GM08714 (cell line): ENCODE measurements around the gene ZNF283.
A peak's percentile ranks its signal among the peaks of the same experiment; 100 is the strongest.

Experiments used
- H3K4me3 ChIP-seq: fragments of 200-500 bp; sonication (Bioruptor generic); 2 replicates; pipeline ENCODE4 v1.5.1; 2014; ENCODE audit warnings: mild to moderate bottlenecking, low read length, inconsistent platforms
- ZNF274 ChIP-seq: IDR thresholded peaks from 2 replicates; pipeline ENCODE4 v1.6.1; 2012; ENCODE audit warnings: mild to moderate bottlenecking, low read depth, low read length

ZNF283 gene

DNA sequence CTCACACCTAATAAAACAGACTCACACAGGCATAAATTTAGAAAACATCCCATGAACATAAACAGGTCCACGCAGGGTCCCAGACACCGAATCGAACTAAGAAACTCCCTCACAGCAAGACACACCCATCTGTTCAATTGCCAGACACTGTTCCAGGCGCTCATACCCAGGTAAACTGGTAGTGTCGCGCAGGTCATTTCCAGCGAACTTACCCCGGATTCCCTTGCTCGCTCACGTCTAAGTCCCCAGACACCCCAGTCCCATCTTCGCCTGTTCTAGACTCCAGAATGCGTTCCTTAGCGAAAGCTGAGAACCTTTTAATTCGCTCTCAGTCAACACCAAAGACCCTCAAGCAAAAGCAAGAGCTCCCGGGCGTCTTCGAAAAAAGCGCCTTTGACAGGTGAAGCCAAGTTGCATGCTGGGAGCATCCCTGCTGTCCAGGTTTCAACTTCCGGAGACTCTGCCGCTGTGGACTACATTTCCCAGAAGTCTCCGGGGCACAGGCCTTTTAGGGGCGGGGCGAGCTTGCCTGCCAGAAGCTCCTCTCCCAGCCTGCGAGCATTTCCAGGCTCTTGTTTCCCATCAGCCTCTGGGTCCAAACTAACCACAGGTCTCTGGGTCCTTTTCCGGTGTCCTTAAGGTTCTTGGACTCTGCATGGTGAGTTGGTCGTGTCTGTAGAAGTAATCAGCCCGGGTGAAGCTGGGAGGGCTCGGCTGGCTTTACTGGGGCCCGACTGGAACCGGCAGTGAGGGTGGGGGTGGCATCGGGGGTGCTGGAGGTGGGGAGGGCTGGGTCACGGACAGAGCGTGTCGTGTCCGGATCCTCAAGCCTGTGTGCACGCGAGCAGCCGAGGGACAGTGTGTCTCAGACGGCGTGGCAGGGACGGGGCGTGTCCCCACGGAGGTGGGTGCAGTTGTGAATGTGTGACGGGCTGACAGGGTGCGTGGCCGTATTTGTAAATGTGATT lies at the start of gene ZNF283:
TSS of gene ZNF283 (plus strand) at position 535 of the 968 bp plus-strand sequence. CDS start 6,184 bp downstream, outside the sequence.
- H3K4me3 ChIP-seq = peak within 1 kb of the TSS; percentile 67
- no peak for TF ChIP-seq ZNF274

GRCh38 chr19:43778651-43779050 lies 48.5 kb upstream of the ZNF283 start:
- peak overlapping the region; percentile 73; the same call in 1 of the 2 replicates for H3K4me3 ChIP-seq
- no peak for TF ChIP-seq ZNF274

GRCh38 chr19:43779147-43779819 lies 47.8 kb upstream of the ZNF283 start:
- no peak for TF ChIP-seq ZNF274
- peak overlapping the region; percentile 73 for H3K4me3 ChIP-seq

DNA sequence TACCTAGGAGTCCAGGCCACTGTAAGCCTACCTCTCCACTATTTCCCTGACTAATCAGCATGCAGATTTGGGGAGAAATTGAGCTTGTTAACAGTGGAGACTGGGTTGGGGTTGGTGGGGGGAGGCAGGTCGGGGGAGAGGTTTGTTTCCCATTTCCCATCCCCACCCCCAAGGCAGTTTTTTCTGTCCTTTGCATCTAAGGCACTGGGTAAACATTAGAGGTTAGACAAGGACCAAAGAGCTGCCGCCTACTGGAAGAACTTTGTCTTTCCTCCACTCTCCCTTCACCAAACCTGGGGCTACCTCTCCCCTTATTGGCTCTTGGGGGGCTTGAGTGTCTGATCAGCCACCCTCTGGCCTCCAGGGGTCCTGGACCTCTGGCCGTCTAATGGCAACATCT lies 47.3 kb upstream of the ZNF283 start:
- peak overlapping the region; percentile 73 for H3K4me3 ChIP-seq
- TF ChIP-seq ZNF274 = no peak

- no peak for TF ChIP-seq ZNF274
- H3K4me3 ChIP-seq = peak within 1 kb of the TSS; percentile 73
Measured at GRCh38 chr19:43780706-43781525, 46.2 kb upstream of the ZNF283 start, which contains the start of gene KCNN4. Gene KCNN4 (minus strand): TSS chr19:43780973. CDS start chr19:43780861, 112 bp downstream.

DNA sequence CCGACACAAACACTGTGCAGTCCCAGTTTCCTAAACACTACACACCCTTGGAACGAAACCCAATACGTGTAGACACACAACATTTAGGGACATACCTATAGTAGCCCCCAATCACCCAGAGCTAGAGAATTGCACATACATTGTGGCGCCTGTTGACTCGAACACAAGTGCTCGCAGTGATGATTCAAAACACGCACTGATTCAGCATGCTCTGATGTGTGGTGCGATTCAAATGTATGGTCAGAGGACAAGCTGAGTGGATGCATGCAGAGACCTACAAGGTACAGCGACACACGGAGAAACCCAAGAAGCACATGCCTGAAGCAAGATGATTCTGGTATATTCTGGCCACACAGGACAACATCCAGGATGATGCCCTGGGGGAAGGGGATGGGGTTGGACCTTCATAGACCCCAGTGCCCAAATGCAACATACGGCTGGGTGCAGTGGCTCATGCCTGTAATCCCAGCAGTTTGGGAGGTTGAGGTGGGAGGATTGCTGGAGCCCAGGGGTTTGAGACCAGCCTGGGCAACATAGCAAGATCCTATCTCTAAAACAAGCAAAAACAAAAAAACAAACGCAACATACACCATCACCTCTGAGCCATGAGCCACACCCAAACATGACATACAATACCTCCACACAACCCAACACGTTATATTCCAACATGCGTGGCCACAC lies 45.4 kb upstream of the ZNF283 start:
- no peak overlapping the region for H3K4me3 ChIP-seq

GRCh38 chr19:43782311-43782660 lies 44.8 kb upstream of the ZNF283 start:
- TF ChIP-seq ZNF274 = no peak
- no peak overlapping the region for H3K4me3 ChIP-seq

More for the DNA sequence above, 45.4 kb upstream of the ZNF283 start:
- no peak for TF ChIP-seq ZNF274

GRCh38 chr19:43782689-43783231 lies 44.4 kb upstream of the ZNF283 start:
- no peak overlapping the region for H3K4me3 ChIP-seq
- no peak for TF ChIP-seq ZNF274

- no peak for TF ChIP-seq ZNF274
- no peak overlapping the region for H3K4me3 ChIP-seq
Measured at GRCh38 chr19:43783636-43784035, 43.5 kb upstream of the ZNF283 start.

DNA sequence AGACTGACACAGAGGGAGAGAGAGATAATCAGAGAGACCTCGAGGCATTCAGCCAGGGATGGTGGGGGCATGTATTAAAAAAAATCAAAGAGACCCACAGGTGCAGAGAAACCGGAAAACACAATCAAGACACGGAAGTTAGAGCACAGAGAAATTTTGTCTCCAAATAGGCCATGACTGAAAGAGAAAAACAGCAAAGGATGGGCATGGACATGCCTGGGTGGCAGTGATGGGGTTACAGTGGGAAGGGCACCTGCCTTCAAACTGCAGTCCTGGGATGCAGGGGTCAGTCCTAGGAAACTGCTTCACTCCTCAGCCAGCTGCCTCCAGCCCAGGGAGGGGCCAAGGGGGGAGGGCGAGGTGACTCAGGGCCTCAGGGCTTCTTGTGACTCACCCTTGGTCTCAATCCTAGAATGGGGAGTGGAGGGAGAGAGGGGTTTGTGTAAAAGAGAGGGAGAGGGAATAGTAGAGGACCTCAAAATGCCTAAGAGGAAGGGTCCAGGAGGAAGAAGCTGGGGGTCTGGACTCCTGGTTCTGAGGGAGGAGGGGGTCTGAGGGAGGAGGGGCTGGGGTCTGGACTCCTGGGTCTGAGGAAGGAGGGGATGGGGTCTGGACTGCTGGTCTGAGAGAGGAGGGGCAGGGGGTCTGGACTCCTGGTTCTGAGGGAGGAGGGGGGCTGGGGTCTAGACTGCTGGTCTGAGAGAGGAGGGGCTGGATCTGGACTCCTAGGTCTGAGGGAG lies 42.7 kb upstream of the ZNF283 start:
- no peak overlapping the region for H3K4me3 ChIP-seq
- TF ChIP-seq ZNF274 = no peak

- TF ChIP-seq ZNF274 = no peak
- no peak overlapping the region for H3K4me3 ChIP-seq
Measured at GRCh38 chr19:43784981-43785808, 41.9 kb upstream of the ZNF283 start.

DNA sequence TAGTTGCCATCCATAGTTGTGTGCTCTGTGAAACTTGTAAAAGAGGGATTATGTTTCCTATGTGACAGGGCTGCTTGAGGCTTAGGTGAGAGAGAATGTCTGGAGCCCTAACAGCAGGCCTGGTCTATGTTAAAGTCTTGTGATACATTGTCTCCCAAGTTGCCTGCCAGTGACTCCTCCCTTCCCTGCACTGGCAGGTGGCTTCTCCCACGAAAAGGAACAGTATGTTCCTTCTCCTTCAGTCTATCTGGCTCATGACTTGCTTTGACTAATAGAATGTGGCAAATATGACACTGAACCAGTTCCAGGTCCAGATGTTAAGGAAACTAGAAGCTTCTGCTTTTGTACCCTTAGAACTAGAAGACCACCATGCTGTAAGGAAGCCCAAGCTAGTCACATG lies 40.5 kb upstream of the ZNF283 start:
- H3K4me3 ChIP-seq = no peak overlapping the region
- TF ChIP-seq ZNF274 = no peak
